SH-SY5Y (cell line): ENCODE results near the gene DIP2C.

Experiments used
- GATA2 ChIP-seq: IDR thresholded peaks from 2 replicates; pipeline ENCODE4 v1.6.1; 2011; ENCODE audit warnings: mild to moderate bottlenecking, low read depth, low read length
- GATA3 ChIP-seq: IDR thresholded peaks from 2 replicates; pipeline ENCODE4 v1.6.1; 2011; ENCODE audit warnings: low read depth, mild to moderate bottlenecking, low read length, moderate library complexity

GRCh38 chr10:335151-335800 is 354.2 kb downstream of the DIP2C start:
- no peak for TF ChIP-seq GATA2
- TF ChIP-seq GATA3, result no peak
